DOHH2 (cell line): ENCODE data around the gene ISLR2.

Source experiments
- H3F3A ChIP-seq: fragments of 200-600 bp; sonication (generic), shearing (Covaris generic); 2 replicates; pipeline ENCODE4 v1.6.0; 2016; ENCODE audit warnings: antibody characterized with exemption, mild to moderate bottlenecking; ENCODE audit not compliant: control insufficient read depth, insufficient read depth
- H3K27ac ChIP-seq: fragments of 200-600 bp; sonication (generic); 2 replicates; pipeline ENCODE4 v1.5.1; 2014; ENCODE audit warnings: low read depth, mild to moderate bottlenecking, low read length, moderate library complexity
- H3K27me3 ChIP-seq: fragments of 200-600 bp; sonication (generic); 2 replicates; pipeline ENCODE4 v1.6.1; 2014; ENCODE audit warnings: mild to moderate bottlenecking, low read length, mixed read lengths; ENCODE audit not compliant: control insufficient read depth
- H3K36me3 ChIP-seq: fragments of 200-600 bp; sonication (generic); 2 replicates; pipeline ENCODE4 v1.6.1; 2014; ENCODE audit warnings: mild to moderate bottlenecking, low read length, moderate library complexity, mixed read lengths; ENCODE audit not compliant: control insufficient read depth
- H3K4me1 ChIP-seq: fragments of 200-600 bp; sonication (generic); 2 replicates; pipeline ENCODE4 v1.6.1; 2014; ENCODE audit warnings: mild to moderate bottlenecking, low read length, mixed read lengths; ENCODE audit not compliant: control insufficient read depth
- H3K4me2 ChIP-seq: fragments of 200-600 bp; sonication (generic); 2 replicates; pipeline ENCODE4 v1.6.0; 2014; ENCODE audit warnings: mild to moderate bottlenecking, low read length, moderate library complexity
- H3K4me3 ChIP-seq: fragments of 200-600 bp; sonication (generic); 2 replicates; pipeline ENCODE4 v1.5.1; 2014; ENCODE audit warnings: mild to moderate bottlenecking, low read length, mixed read lengths
- H3K79me2 ChIP-seq: fragments of 200-600 bp; sonication (generic); 2 replicates; pipeline ENCODE4 v1.6.1; 2014; ENCODE audit warnings: mild to moderate bottlenecking, low read length, mixed read lengths; ENCODE audit not compliant: control insufficient read depth
- H3K9me2 ChIP-seq: fragments of 200-600 bp; sonication (generic); replicated peaks from 2 replicates; pipeline ENCODE4 v1.6.1; 2014; ENCODE audit warnings: mild to moderate bottlenecking, low read length, mixed read lengths; ENCODE audit not compliant: control insufficient read depth
- H3K9me3 ChIP-seq: fragments of 200-600 bp; sonication (generic); 2 replicates; pipeline ENCODE4 v1.6.1; 2014; ENCODE audit warnings: antibody characterized with exemption, low read length, mixed read lengths; ENCODE audit not compliant: control insufficient read depth, insufficient read depth
- H4K20me1 ChIP-seq: fragments of 200-600 bp; sonication (generic); 2 replicates; pipeline ENCODE4 v1.6.0; 2014; ENCODE audit warnings: low read depth, mild to moderate bottlenecking, antibody characterized with exemption, low read length, moderate library complexity; ENCODE audit not compliant: control insufficient read depth, insufficient read depth
- CTCF ChIP-seq: fragments of 200-600 bp; sonication (generic); IDR thresholded peaks from one replicate; pipeline ENCODE4 v1.5.1; 2014; ENCODE audit warnings: antibody characterized with exemption, mild to moderate bottlenecking, low read depth, low read length; ENCODE audit not compliant: poor library complexity, severe bottlenecking
- EZH2phosphoT487 ChIP-seq: fragments of 200-600 bp; sonication (generic); IDR thresholded peaks from 2 replicates; pipeline ENCODE4 v1.6.1; 2017; ENCODE audit warnings: borderline replicate concordance, mild to moderate bottlenecking, antibody characterized with exemption, low read length, moderate library complexity, mixed read lengths

ISLR2 gene

GRCh38 chr15:74123131-74123429, 7.3 kb upstream of the ISLR2 start:
- Histone ChIP-seq H4K20me1 (no peaks in the 10 kb centered on the region; the same call in 1 of the 2 replicates), H3K27ac (peak overlapping the region; percentile 65), H3K27me3 (peaks cover 5% of the 10 kb centered on the region), H3F3A (peaks cover 5% of the 10 kb centered on the region), H3K36me3 (no peaks in the 10 kb centered on the region), H3K4me1 (peaks cover 27% of the 10 kb centered on the region), H3K9me3 (no peaks in the 10 kb centered on the region), H3K4me3 (peak overlapping the region; percentile 37), H3K4me2 (peak overlapping the region; percentile 60), H3K9me2 (no peaks in the 10 kb centered on the region), H3K79me2 (no peaks in the 10 kb centered on the region)
- TF ChIP-seq EZH2phosphoT487 (no peak), CTCF (no peak)

GRCh38 chr15:74123658-74124057, 6.7 kb upstream of the ISLR2 start:
- Histone ChIP-seq H3F3A (peaks cover 5% of the 10 kb centered on the region), H3K79me2 (no peaks in the 10 kb centered on the region), H3K27me3 (peaks cover 11% of the 10 kb centered on the region), H3K4me1 (peaks cover 27% of the 10 kb centered on the region), H3K27ac (no peak overlapping the region), H3K9me2 (no peaks in the 10 kb centered on the region), H3K36me3 (no peaks in the 10 kb centered on the region), H3K4me3 (peak overlapping the region; percentile 37; the same call in 1 of the 2 replicates), H3K4me2 (peak overlapping the region; percentile 60), H3K9me3 (no peaks in the 10 kb centered on the region), H4K20me1 (no peaks in the 10 kb centered on the region; the same call in 1 of the 2 replicates)
- TF ChIP-seq EZH2phosphoT487 = no peak
- no peak for TF ChIP-seq CTCF

- Histone ChIP-seq H3K27me3 (peaks cover 14% of the 10 kb centered on the region), H3K4me1 (peaks cover 27% of the 10 kb centered on the region), H3K79me2 (no peaks in the 10 kb centered on the region), H3K36me3 (no peaks in the 10 kb centered on the region), H3K9me3 (no peaks in the 10 kb centered on the region), H4K20me1 (no peaks in the 10 kb centered on the region; the same call in 1 of the 2 replicates), H3K27ac (no peak overlapping the region), H3K9me2 (no peaks in the 10 kb centered on the region), H3K4me3 (no peak overlapping the region), H3K4me2 (no peak overlapping the region), H3F3A (peaks cover 5% of the 10 kb centered on the region)
- no peak for TF ChIP-seq CTCF
- TF ChIP-seq EZH2phosphoT487 = no peak
These were observed 6.2 kb upstream of the ISLR2 start for GRCh38 chr15:74124196-74124595.

- Histone ChIP-seq H3K27me3 (peaks cover 17% of the 10 kb centered on the region), H3K4me3 (no peak overlapping the region), H3K9me3 (no peaks in the 10 kb centered on the region), H3K4me2 (no peak overlapping the region), H3F3A (peaks cover 5% of the 10 kb centered on the region), H4K20me1 (no peaks in the 10 kb centered on the region; the same call in 1 of the 2 replicates), H3K79me2 (no peaks in the 10 kb centered on the region), H3K27ac (no peak overlapping the region), H3K36me3 (no peaks in the 10 kb centered on the region), H3K4me1 (peaks cover 27% of the 10 kb centered on the region), H3K9me2 (no peaks in the 10 kb centered on the region)
- no peak for TF ChIP-seq EZH2phosphoT487
- TF ChIP-seq CTCF = no peak
These were observed 5.6 kb upstream of the ISLR2 start for GRCh38 chr15:74124759-74125158.
